GM10847 (cell line): Measurements from ENCODE around the gene SYNDIG1L.

Experiments used
- POLR2A ChIP-seq: IDR thresholded peaks from 2 replicates; pipeline ENCODE4 v1.6.1; 2011; ENCODE audit not compliant: insufficient read length; ENCODE audit errors: extremely low read depth

The SYNDIG1L gene

DNA sequence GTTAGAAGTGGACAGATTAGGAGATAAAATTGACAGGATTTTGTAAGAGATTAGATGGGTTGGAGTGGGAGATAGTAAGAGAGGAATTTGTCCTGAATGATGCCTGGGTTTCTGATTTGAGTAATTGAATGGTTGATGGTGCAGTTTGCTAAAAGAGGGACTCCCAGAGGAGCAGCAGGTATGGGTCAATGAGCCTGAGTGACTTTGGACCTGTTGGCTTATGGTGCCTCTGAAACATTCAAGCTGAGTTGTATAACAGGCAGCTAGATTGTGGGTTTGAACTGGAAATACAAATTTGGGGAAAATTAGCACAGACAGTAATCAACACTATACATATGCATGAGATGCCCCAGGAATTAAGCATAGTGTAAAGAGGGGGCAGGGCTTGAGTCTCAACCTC is 16.7 kb upstream of the SYNDIG1L start:
- no peak for TF ChIP-seq POLR2A

DNA sequence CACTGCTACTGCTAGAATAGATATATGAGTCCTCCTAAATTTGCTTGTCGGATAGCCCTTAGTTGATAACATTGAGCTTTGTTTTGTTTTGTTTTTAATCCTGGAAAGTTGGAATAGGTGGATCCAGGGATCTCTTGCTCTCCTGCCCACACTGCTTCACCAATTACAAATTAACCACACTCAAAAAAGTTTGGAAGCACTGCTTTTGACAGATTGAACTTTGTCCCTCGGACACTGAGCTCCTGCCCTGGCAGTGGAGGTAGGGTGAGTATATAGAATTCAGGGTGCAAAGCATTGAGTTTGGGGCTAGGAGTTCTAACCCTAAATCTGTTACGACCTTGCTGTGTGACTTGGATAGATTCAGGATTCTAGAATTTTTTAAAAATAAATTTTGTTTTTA is 15.1 kb upstream of the SYNDIG1L start:
- TF ChIP-seq POLR2A, result no peak

DNA sequence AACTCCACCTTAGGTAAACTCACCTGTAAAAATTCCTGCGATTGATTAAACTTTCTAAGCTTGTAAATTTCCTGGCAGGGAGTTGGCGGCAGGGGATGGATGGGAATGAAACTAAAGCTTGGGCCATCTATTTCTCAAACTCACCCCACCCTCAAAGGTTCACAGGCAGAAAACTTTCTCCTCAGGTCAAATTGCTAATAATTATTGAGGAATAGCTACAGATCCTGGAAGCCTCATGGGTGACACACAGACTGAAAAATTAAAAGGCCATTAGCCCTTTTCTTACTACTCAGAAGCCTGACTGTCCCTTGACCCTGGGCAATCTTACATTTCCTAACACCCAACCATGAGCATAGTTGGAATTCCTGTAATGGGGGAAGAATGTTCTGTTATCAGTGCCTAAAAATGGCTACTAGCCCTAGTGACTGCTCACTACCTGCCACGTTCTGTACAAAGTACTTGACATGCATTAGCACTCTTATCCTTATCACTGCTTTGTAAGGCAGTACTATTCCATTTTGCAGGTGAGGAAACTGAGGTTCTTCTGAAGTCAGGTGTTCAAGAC is 12.4 kb upstream of the SYNDIG1L start:
- no peak for TF ChIP-seq POLR2A

DNA sequence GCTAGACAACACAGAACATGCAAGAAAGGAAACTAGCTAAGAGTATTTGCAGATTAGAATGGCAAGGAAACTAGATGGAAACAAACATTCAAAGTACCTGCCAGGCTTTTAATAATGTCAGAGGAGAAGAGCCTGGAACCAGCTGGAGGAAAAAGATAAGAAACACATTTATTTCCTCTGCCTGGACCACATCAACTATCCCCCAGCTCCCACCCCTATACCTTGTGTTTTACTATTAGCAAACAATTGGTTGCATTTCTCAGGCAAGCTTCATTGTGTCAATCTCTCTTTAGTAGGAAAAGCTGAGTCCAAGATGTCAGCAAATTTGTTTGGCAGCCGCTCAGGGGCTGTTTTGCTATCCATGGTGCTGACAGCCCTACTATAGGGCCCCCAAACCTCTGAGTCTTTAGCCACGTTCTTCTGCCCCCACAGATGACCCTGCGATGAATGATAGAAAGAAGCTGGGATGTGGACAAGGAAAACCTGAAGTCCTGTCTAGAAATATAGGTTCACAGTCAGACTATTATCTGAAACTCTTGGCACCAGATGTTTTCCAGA is 11.6 kb upstream of the SYNDIG1L start:
- no peak for TF ChIP-seq POLR2A

DNA sequence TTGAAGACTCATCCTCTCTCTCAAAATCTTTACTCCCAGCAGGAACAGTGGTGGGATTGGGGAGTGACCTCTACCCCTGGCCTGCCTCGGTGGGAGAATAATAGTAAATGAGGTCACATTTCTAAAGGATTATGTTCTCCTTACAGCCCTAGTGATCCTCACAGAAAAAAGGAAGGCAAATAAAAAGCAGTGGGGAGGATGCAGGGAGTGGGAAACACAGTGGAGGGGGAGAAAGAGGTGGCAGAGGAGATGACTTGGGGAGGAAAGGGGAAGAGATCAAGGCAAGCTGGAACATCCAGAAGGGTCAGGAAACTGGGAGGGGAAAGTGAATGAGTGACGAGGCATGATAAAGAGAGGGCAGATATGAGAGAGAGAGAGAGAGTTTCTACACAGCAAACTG is 8.3 kb upstream of the SYNDIG1L start:
- no peak for TF ChIP-seq POLR2A

DNA sequence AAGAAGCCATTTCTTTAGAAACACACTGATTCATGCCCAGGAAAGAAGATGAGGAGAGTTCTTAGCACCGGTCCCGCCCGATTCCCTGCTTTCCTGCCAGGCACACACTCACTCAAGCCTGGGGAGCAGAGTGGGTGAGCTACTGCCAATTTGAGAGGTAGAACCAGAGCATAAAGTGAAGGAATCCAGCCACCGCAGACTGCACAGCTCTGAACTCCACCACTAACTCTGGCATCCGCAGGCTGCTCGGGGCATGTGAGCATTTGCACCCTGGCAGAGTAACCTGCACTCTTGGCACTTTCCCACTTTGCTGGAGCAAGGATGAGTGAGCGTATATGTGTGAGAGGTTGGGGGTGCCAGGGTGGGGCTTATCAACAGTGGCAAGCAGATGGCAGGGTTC is 4.0 kb upstream of the SYNDIG1L start:
- TF ChIP-seq POLR2A, result no peak

DNA sequence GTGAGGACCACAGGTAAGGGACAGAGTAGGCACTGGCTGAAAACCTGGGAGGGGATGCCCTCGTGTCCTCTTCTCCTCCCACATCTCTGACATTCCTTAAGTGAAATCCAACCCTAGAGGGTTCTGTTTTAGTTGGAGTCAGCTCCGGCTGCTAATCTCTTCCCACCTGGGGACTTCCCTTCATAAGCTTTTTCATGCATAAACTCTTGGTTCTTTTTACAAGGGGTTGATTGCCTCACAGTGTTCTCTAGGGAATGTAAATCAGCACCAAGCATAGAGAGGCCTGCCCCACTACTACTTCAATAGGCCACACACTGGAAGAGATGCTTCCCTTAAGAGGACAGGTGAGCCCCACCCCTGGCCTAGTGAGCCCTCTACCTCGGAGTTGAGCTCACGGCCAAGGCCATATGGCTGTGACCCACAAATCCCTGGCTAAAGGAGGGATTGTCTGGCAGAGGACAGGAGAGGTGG is 3.2 kb upstream of the SYNDIG1L start:
- no peak for TF ChIP-seq POLR2A

DNA sequence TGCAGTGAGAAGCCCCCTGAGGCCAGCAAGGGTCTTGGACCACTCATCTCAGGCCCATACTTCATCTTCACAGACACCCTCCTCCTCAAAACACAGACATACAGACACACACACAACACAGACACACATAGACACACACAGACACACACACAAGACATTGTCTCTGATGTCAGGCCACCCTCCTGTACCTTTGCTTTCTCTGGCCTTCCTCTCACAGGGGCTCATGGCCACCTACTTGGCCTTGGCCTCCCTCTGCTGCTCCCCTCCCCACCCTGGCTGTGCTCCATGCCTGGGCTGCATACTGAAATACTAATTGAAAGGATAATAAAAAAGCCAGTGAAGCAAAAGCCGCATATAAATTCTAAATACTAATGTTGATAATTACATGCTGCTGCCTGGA is 1.6 kb upstream of the SYNDIG1L start:
- TF ChIP-seq POLR2A, result no peak

DNA sequence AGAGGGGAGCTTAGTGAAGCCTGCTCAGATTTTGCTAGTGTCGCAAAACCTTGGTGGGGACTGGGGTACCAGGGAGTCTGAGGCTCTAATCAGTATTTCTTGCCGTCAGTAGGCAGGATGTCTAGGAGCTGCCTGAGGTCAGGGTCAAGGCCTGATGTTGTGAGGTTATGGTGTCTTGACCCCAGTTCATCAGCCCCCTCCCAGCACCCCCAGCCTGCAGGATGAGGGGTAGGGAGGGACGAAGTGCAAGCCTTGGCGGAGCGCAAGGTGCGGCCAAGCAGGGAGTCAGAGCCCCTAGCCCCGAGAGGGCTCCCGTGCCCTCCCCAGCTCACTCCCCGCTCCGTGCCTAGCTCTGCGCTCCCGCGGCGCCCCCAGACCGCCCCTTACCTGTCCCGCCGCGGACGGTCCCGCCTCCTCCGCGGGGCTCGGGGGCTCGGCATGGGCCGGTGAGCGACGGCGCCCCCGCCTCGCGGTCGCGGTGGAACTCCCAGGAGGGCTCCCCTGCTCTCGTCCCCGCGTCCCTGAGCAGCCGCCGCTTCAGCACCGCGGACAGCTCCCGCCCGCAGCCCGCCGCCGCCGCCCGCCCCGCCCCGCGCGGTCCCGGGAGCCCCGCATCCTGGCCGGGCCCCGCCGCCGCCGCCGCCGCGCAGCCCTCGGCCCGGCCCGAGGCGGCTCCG is 347 bp downstream of the SYNDIG1L start:
- TF ChIP-seq POLR2A, result no peak

DNA sequence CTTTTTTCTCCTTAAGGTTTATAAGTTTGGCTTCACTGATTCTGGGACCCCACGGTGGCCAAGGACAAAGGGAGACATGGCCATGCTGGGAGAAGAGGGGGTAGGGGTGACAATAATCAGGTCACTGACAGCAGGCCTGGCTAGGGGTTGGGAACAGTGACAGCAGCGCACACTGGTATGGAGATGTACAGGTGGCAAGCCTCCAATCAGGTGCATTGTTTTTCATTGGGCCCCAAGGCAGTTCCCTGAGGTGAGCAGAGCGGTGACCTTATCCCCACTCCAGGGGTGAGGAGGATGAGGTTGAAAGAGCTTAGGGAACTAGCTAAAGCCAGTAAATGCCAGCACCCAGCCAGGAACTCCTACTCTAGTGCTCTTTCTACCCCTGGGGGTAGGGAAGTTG is 1.4 kb downstream of the SYNDIG1L start:
- TF ChIP-seq POLR2A, result no peak

DNA sequence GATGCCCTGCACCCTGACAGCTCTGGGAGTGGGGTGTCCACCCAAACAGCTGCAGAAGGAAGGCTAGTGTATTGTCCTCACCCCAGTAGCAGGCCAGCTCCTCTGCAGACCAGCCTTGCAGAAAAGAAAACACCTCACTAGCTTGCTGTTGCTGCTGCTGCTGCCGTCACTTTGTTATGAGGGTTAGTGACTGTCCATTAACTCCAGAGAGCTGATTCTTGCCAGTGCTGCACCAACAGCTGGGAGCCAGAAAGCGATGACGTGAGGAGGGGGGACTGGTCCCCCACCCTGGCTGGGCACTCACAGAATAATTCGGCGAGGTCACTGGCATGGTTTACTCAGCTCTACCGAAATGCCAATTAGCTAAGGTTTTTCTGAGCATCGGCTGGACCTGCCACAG is 2.8 kb downstream of the SYNDIG1L start:
- TF ChIP-seq POLR2A, result no peak

DNA sequence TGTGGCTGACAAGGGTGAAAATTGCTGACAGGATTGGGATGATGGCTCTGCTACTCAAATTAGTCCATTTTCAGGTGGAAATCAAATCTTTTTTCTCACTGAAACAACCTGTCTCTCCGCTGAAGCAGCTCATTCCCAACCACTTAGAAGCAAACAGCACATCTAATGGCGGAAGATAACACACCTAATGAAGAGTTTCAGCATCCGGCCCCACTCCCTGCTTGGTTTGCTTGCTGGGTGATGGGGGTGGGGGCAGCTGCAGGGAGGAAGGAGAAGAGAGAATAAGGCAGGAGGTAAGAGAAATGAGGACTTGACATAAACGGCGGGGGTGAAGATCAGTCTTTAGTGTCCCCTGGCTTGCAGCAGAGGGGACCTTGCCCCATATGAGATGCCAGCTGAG is 4.0 kb downstream of the SYNDIG1L start:
- TF ChIP-seq POLR2A, result no peak

DNA sequence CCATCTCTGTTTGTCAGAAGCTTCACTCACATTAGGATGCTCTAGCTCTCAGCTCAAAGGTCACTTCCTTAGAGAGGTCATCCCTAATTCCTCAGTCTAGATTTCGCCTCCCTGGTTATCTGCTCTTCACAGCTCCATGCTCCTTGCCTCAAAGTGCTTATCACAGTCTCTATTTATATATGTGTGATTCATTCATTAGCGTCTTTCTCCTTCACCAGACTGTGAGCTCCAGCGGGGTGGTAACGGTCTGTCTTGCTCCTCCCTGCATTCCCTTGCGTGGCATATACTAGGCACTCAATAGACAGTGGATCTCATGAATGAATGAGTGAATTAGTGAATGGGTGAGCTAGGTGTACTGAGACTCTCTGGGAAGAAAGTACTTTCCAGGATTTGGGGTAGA is 6.9 kb downstream of the SYNDIG1L start:
- TF ChIP-seq POLR2A, result no peak

DNA sequence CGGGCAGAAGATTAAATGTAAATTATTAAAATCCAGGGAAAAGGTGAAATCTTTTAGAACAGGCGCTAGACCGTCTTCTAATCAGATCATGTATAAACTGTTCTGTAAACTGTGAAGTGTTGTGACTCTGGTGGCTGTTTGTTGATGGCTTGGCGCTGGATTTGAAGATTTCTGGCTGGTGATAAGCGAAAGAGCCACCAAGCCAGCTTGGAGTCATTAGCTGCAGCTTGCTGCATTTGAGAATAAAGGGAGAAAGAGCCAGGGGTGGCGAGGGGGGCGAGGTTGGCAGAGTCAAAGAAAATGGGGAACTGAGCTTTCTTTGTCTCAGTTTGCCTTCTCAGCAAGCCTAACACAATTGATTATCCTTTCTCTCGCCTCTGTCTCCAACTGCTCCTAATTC is 8.0 kb downstream of the SYNDIG1L start:
- TF ChIP-seq POLR2A, result no peak

DNA sequence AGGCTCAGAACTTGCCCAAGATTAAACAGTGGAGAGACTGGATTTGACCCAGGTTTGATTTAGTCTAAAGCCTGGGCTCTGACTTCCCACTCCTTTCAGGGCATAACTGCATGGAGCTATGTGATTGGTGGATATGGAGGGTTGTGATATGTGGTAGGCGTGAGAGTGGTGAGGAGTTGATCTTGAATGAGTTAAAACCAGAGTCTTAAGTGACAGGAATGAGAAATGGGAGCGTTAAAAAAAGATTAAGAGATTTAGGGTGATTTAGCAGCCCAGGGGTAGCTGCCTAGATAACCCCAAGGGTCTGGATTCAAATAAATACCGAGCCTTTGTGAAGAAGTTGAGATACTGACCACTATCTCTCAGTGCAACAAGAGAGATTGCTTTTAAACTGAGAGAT is 8.4 kb downstream of the SYNDIG1L start:
- no peak for TF ChIP-seq POLR2A

DNA sequence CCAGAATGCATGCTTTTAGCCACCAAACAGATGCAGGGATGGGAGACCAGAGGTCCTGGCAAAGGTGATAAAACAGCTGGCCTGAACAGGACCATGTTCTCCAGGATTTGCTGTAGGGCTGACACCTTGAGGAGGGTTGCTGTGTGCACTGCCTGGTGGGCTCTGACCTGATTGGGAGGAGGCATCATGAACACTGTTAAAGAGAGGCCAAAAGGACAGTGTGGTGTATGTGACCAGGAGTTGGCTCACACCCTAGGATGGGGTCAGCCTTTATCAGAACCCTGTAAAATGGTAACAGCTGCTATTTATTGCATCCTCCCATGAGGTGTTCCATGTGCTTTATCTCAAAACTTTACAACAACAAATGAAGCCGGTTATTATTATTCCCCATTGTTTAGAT is 8.8 kb downstream of the SYNDIG1L start:
- no peak for TF ChIP-seq POLR2A

DNA sequence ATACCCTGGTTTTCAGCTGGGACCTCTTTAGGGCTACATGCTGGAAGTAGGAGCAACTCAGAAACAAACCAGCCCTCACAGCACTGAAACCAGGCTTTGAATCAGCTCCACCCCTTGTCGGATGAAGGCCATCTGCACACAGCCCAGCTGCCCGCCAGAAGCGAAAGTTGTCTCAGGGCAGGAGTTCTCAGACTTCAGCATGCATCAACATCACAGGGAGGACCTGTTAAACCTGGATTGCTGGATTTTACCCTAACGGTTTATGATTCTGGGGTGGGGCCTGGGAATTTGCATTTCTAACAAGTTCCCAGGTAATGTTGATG is 10.9 kb downstream of the SYNDIG1L start:
- TF ChIP-seq POLR2A, result no peak
